A549 treated with AZD9567 at 1 μM for 4 hours (cell line): ENCODE data around the gene THAP11. TPM values are rescaled to one million over a fixed set of nuclear protein-coding genes. Genes with fewer than 3 reads are reported as not detected.

Experiments
- total RNA-seq: library from RNA; stranded (reverse); fragments of 200-300 nt; extraction: Qiagen RNA extraction; gene quantifications from 5 replicates; pipeline ENCODE4 v1.2.3, GENCODE V29; 2022; ENCODE audit not compliant: insufficient read depth

THAP11 gene
- 23.4 to 41.0 TPM (median 38.1 TPM) in 5 replicates for total RNA-seq

GRCh38 chr16:67841816-67842508 lies at the start of gene THAP11:
TSS of gene THAP11 (plus strand) at chr16:67842320. CDS start at chr16:67842555, 235 bp downstream.

GRCh38 chr16:67806428-67807147 lies 35.5 kb upstream of the THAP11 start, which contains the start of the genes RANBP10 and TSNAXIP1:
TSS of gene RANBP10 (minus strand) at chr16:67806560. CDS start at chr16:67806536, 24 bp downstream.
TSS of gene TSNAXIP1 (plus strand) at chr16:67806889. CDS start at chr16:67807150, 261 bp downstream.

GRCh38 chr16:67846320-67847063 lies 4.4 kb downstream of the THAP11 start, which contains the start of gene NUTF2:
TSS of gene NUTF2 (plus strand) at chr16:67846933. CDS start at chr16:67865131, 18,198 bp downstream.

GRCh38 chr16:67847064-67847861 lies 5.1 kb downstream of the THAP11 start, which contains the start of gene CENPT:
TSS of gene CENPT (minus strand) at chr16:67847693. CDS start at chr16:67833859, 13,834 bp downstream.

GRCh38 chr16:67872631-67873434 lies 30.7 kb downstream of the THAP11 start, which contains the start of gene EDC4:
TSS of gene EDC4 (plus strand) at chr16:67873052. CDS start at chr16:67873262, 210 bp downstream.

GRCh38 chr16:67884684-67885083 lies 42.6 kb downstream of the THAP11 start, which contains the start of gene NRN1L:
TSS of gene NRN1L (plus strand) at chr16:67884885. CDS start at chr16:67884904, 19 bp downstream.

GRCh38 chr16:67892899-67893742 lies 51.0 kb downstream of the THAP11 start, which contains the start of gene PSKH1:
TSS of gene PSKH1 (plus strand) at chr16:67893254. CDS start at chr16:67908750, 15,496 bp downstream.

Other genes with a start within 250 kb of the THAP11 start
- gene CARMIL2, start 197.2 kb upstream of the THAP11 start, total RNA-seq, result 0.62 to 2.4 TPM (median 2.1 TPM) in 5 replicates
- gene ACD, start 182.1 kb upstream of the THAP11 start, total RNA-seq, result 34.7 to 38.7 TPM (median 36.6 TPM) in 5 replicates
- gene PARD6A, start 181.4 kb upstream of the THAP11 start, total RNA-seq, result 1.8 to 2.2 TPM (median 2.1 TPM) in 4 of 5 replicates, not detected in the other
- gene ENKD1, start 175.6 kb upstream of the THAP11 start, total RNA-seq, result 3.3 to 12.0 TPM (median 10.3 TPM) in 5 replicates
- 0.10 to 0.20 TPM in 2 of 5 replicates, not detected in the others for gene C16orf86, start 175.5 kb upstream of the THAP11 start, total RNA-seq
- gene GFOD2, start 123.0 kb upstream of the THAP11 start, total RNA-seq, result 8.9 to 18.3 TPM (median 17.8 TPM) in 5 replicates
- gene RANBP10, start 35.8 kb upstream of the THAP11 start, total RNA-seq, result 9.5 to 10.9 TPM (median 10.2 TPM) in 5 replicates
- 0.33 to 0.85 TPM (median 0.43 TPM) in 4 of 5 replicates, not detected in the other for gene TSNAXIP1, start 35.4 kb upstream of the THAP11 start, total RNA-seq
- 234 to 376 TPM (median 237 TPM) in 5 replicates for gene NUTF2, start 4.6 kb downstream of the THAP11 start, total RNA-seq
- 27.5 to 32.3 TPM (median 31.8 TPM) in 5 replicates for gene CENPT, start 5.4 kb downstream of the THAP11 start, total RNA-seq
- 38.5 to 68.1 TPM (median 65.8 TPM) in 5 replicates for gene EDC4, start 30.7 kb downstream of the THAP11 start, total RNA-seq
- gene NRN1L, start 42.6 kb downstream of the THAP11 start, total RNA-seq, result 0.29 to 0.37 TPM in 2 of 5 replicates, not detected in the others
- 11.1 to 20.4 TPM (median 15.9 TPM) in 5 replicates for gene PSKH1, start 50.9 kb downstream of the THAP11 start, total RNA-seq
- gene CTRL, start 89.5 kb downstream of the THAP11 start, total RNA-seq, result 1.3 to 3.3 TPM (median 1.8 TPM) in 5 replicates
- 33.9 to 55.6 TPM (median 53.0 TPM) in 5 replicates for gene PSMB10, start 94.5 kb downstream of the THAP11 start, total RNA-seq
- gene LCAT, start 101.8 kb downstream of the THAP11 start, total RNA-seq, result 3.2 to 14.0 TPM (median 12.7 TPM) in 5 replicates
- 20.5 to 37.5 TPM (median 34.2 TPM) in 5 replicates for gene SLC12A4, start 126.3 kb downstream of the THAP11 start, total RNA-seq
- gene DPEP3, start 138.2 kb downstream of the THAP11 start, total RNA-seq, result not detected in 5 replicates
- not detected in 5 replicates for gene DPEP2, start 157.2 kb downstream of the THAP11 start, total RNA-seq
- gene DPEP2NB, start 173.6 kb downstream of the THAP11 start, total RNA-seq, result not detected in 5 replicates
- gene DDX28, start 180.9 kb downstream of the THAP11 start, total RNA-seq, result 17.5 to 22.0 TPM (median 21.0 TPM) in 5 replicates
- gene DUS2, start 181.0 kb downstream of the THAP11 start, total RNA-seq, result 14.9 to 17.4 TPM (median 15.9 TPM) in 5 replicates
- gene NFATC3, start 243.1 kb downstream of the THAP11 start, total RNA-seq, result 14.4 to 17.5 TPM (median 15.0 TPM) in 5 replicates